ENCODE results near the gene UNC119B.
"Not testable (repeated sequence)": the region's sequence is repeated elsewhere in the genome, so short reads cannot be mapped to it uniquely, and the experiment has no call there.

Gene UNC119B

GRCh38 chr12:120710031-120710804 lies at the start of gene UNC119B:
Gene UNC119B (plus strand): TSS chr12:120710458. CDS start chr12:120710475, 17 bp downstream.
- peak; percentile 48 for DNase-seq

- DNase-seq, result no peak
Measured at GRCh38 chr12:120661432-120661831, 48.8 kb upstream of the UNC119B start.

- no peak for DNase-seq
Measured at GRCh38 chr12:120662879-120663278, 47.4 kb upstream of the UNC119B start.

GRCh38 chr12:120663741-120664140 lies 46.5 kb upstream of the UNC119B start:
- DNase-seq, result no peak

GRCh38 chr12:120666571-120667390 lies 43.5 kb upstream of the UNC119B start:
- no peak for DNase-seq

GRCh38 chr12:120668091-120668867 lies 42.0 kb upstream of the UNC119B start:
- no peak for DNase-seq

GRCh38 chr12:120668868-120669840 lies 41.1 kb upstream of the UNC119B start:
- DNase-seq, result no peak

- not testable (repeated sequence) for DNase-seq
Measured at GRCh38 chr12:120670237-120670636, 40.0 kb upstream of the UNC119B start.

- DNase-seq, result no peak
Measured at GRCh38 chr12:120670667-120671066, 39.6 kb upstream of the UNC119B start.

GRCh38 chr12:120674097-120674636 lies 36.1 kb upstream of the UNC119B start:
- DNase-seq, result no peak

GRCh38 chr12:120677765-120678473 lies 32.3 kb upstream of the UNC119B start:
- no peak for DNase-seq

- DNase-seq, result no peak
Measured at GRCh38 chr12:120678572-120678971, 31.7 kb upstream of the UNC119B start.

GRCh38 chr12:120680165-120680738 lies 30.0 kb upstream of the UNC119B start:
- DNase-seq, result no peak

- no peak for DNase-seq
Measured at GRCh38 chr12:120684523-120684932, 25.7 kb upstream of the UNC119B start.

GRCh38 chr12:120685522-120685921 lies 24.7 kb upstream of the UNC119B start:
- DNase-seq, result no peak

- peak; percentile 99 for DNase-seq
Measured at GRCh38 chr12:120686151-120686689, 24.0 kb upstream of the UNC119B start.

- DNase-seq, result peak; percentile 98
Measured at GRCh38 chr12:120686690-120687577, 23.3 kb upstream of the UNC119B start, which contains the start of gene MLEC. Gene MLEC (plus strand): TSS chr12:120687149. CDS start chr12:120687297, 148 bp downstream.

GRCh38 chr12:120687578-120688289 lies 22.5 kb upstream of the UNC119B start:
- DNase-seq, result no peak
